ENCODE measurements around the gene GAS7.

Gene GAS7

GRCh38 chr17:10046786-10047785 is 151.3 kb downstream of the GAS7 start:
- peak in 2 of 4 experiments; percentile 35 to 38 for DNase-seq

- no peak for DNase-seq
Observed at GRCh38 chr17:10045871-10046658, 152.3 kb downstream of the GAS7 start.

GRCh38 chr17:10042589-10043244 is 155.7 kb downstream of the GAS7 start:
- no peak for DNase-seq

- no peak for DNase-seq
Observed at GRCh38 chr17:10041916-10042588, 156.4 kb downstream of the GAS7 start.

DNA sequence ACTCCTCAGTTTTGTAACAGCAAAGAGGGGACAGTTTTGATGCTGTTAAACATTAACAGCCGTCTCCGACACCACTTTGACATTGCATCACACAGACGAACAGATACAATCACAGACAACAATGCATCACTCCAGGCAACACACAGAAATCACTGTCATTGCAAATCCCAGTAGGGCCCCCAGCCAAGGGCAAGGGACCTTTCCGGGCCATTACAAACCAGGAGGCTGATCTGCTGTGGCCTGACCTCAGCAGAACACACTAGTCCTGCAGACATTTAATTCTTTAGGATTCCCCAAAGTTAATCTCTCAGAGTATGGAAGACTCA is 157.2 kb downstream of the GAS7 start:
- no peak for DNase-seq

DNA sequence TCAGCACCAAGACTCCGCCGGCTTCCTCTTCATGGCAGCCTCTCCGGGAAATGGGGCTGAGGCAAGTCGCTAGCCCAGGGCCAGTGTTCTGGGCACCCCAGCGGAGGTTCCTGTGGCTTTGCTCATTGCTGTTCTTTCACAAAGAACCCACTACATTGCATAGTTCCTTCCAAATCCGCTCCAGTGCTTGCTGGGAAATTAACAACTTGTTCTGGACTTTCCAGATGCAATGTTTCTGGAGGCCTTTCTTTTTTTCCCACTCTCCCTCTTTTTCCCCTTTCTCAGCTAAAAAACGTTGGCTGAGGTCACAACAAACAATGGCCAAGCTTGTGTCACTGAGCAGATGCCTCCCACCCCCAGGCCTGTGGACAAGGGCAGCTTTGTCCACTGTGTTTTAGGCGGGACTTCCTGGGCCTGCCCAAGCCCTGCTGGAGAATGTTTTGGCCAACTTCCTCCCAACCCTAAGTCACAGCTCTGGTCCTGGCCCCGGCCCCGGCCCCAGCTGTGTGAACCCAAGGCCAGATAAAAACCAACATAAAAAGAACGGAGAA is 161.8 kb downstream of the GAS7 start:
- peak; percentile 74 to 86 (median 82) for DNase-seq

DNA sequence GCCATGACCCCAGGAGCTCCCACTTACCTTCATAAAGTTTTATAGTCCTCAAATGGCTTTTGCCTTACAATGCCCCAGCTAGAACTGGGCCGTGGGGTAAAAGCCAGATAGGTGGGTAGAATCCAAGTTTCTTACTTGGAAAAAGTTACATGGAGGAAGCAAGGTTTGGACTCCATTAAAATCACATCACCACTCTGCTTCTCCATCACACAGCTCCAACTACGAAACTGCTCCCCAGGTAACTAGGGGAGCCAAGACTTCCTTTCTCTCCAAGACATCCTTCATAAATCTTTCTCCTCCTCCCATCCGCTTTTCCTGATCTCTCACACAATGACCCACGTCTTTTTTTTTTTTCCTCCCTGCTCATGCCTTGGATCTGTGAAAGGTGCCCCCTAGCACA is 162.5 kb downstream of the GAS7 start:
- no peak for DNase-seq

DNA sequence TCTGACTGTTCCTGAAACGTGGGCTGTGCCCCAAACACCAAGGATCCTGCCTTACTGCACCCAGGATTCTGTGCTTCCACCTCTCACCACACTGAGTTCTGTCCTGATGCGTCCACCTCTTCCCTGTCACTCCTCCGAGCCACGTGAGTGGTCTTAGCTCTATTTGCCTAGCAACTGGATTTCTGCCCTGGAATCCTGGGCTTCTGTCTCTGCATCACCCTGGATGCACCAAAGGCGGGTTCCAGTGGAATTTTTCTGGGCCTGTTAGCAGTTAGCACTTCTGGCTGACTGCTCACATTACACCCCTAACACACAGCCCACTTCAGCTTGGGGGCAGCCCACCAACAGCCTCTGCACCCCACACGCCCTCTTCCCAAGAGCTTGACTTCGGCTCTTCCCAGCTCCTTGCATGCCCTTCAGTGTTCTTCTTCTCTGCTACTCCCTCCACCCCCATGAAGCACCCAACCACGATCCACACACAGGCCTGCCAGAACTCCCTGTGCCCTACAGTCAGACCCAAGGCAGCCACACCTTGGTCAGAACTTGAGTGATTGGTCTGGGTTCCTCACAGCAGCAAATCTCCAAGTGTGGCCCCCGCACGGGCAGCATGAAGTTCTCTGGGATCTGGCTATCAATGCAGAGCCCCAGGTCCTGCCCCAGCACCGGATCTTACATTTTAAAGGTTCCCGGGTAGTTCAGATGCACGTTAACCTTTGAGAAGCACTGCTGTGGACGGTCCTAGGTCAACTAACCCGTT is 163.5 kb downstream of the GAS7 start:
- DNase-seq = no peak

GRCh38 chr17:10033959-10034358 is 164.4 kb downstream of the GAS7 start:
- peak; percentile 88 to 96 (median 92) for DNase-seq

GRCh38 chr17:10033449-10033848 is 165.0 kb downstream of the GAS7 start:
- DNase-seq = no peak

DNA sequence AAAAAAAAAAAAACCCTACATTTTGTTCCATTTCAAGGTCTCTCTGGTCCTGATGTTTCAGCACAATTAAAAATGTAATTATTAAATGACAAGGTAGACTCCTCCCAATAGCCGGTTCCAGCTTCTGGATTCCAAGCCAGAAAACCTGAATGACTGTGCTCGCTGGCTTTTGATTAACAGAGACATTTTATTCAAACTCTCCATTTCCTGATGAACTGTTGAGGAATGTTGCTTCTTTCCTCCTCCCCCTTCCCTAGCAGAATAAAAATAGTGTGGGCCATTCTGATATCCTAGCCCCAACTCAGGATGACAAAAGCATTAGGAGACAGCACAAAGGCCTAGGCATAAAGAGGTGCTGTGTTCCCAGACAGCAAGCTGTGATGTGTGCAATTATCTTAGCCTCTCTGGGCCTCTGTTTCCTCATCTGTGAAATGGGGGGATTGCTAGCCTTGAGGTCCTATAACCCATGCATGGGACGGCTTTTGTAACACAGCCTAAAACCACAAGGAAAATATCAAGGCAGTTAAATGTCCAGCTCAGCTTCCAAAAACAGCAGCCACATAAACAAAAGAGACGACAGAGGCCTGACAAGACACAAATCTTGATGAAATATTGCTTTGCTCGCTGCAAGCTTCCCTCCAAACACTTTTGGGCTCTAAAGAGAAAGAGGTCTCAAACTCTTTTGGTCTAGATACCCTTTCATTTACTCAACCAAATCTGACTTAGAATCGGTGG is 166.1 kb downstream of the GAS7 start:
- DNase-seq = no peak

DNA sequence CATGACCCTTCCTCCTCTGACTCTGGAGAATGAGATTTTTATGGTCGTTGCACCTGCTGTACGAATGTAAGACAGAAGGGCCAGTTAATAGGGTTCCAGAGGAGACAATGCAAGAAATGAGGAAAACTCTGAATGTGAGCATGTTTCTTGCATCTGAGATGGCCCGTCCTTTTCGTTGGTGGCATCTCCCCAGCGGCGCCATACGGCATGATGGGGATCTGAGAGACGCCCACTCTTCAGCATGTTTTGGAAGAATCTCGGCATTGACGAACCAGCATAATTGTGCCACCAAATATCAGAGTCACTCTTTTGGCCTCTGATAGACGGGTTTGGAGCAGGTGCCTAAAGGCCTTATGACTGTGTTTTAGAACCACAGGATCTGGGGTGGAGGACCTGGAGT is 166.8 kb downstream of the GAS7 start:
- DNase-seq = no peak

DNA sequence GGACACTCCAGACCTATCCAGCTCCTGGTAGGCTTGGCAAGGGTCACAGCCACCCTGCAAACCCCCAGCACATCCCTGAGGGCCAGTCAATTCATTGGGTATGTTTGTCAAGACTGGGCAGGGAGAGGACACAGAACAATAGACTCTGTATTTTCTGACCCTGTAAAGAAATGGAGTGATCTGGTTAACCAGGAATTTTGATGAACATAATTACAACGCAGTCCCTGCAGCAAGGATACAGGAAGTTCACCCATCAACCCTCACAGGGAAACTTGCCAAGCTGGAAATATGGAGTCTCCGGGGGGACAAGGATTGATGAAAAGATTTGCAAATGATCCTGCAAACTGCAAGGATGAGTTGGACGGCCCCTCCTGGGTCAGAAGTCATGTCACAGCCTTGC is 167.3 kb downstream of the GAS7 start:
- DNase-seq = no peak

DNA sequence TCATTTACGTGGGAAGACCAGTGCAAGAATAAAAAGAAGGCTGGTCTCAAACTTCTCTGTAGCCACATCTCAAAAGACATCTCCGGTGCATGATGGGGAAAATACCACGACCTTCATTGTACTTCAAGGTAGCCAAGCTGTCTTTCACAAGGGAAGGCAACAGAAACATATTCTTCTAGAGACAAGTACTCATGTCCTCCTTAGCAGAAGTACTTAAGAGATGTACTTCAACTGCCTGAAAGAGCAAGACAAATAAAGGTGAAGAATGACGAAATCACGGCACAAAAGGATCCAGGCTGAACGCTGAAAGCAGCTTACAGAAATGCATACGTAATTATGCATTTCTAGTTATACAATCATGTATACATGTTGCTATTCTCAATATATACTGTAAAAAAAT is 169.3 kb downstream of the GAS7 start:
- no peak for DNase-seq

- peak in 1 of 4 experiments; percentile 18 for DNase-seq
Observed at GRCh38 chr17:10025976-10026901, 172.2 kb downstream of the GAS7 start.

DNA sequence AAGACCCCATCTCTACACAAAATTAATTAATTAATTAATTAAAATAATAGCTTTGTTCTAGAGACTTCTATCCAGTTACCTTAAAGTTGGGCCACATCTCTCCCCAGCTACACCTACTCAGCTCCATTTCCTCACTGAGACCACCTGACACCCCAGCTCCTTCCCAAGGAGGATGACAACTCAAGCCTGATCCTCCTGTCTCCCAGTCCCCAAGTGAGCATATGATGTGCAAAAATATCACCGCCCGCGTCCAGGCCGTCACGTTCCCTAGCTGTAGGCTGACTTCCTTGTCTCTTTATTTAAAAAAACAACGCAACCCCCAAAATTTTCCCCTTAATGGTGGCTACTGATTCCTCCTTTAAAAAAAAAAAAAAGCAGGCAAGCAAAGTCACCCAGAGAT is 173.2 kb downstream of the GAS7 start:
- peak; percentile 43 to 79 (median 71) for DNase-seq

DNA sequence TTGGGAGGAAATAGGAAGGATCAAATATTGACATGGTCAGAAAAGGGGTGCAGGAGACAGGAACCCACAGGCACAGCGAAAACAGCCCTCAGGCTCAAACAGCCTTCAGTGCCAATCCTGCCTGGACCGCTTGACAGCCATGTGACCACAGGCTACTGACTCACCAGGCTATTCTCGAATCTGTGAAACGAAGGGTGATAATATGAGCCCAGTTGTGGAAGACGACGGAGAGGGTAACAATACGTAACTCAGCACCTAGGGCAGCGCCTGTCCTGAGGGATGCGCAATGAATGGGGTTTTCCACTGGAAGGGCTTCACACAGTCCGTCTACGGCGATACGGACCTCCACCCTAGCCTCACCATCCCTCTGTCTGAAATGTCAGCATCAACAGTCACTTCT is 176.0 kb downstream of the GAS7 start:
- peak; percentile 64 to 80 (median 75) for DNase-seq

DNA sequence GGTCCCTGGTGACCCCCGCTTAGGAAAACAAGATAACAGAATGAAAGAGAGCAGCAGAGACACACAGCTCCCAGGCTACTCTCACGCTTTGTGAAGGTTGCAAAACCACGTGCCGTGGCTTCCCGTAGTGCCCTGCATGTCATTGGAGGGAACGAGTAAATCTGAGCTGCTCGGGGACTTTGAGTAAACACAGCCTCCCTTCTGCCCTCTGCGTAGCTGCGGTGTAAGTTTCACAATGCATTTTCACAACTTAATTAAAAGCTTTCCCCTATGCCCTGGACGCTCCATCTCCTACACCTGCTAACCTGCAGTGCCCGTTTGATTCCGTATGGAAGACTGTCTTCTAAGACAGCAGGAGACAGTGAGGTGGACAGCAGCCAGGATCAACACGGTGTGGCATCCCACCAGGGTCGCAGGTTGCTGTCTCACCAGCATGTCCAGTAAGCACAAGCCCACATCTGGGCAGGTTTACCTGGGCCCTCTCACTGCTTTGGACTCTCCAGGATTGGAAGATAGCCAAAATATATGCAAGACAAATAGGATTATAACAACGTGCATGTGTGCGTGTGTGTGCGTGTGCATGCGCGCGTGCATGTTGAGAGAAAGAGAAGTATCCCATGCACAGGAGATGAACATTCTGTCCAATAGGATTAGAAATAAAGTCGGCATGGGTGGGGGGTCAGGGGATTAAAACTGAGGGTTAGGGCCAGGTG is 177.0 kb downstream of the GAS7 start:
- DNase-seq = peak; percentile 83 to 89 (median 88)

DNA sequence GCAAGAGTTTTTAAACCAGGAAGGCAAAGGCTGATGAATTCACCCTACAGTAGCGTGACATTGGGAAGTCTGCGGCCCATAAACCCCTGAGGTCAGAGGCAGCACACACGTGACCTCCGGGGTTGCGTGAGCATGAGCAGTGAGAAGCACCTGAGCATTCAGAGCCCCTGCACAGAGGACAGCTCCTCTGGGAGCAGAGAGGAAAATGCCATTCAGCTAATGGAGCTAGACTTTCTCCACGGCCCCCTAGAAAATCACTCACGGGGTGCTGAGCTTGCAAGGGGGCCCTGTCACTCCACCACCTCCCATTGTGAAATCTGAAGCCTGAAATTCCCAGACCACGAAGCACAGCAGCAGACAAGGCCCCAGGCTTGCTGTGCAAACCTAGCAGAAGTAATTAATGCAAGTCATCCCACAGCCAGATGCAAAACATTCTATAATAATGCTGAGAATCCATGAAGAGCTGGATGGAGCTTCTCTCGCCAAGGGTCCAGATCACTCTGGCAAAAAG is 178.4 kb downstream of the GAS7 start:
- peak; percentile 84 to 88 (median 88) for DNase-seq
